GM21786 (cell line): ENCODE data around the gene UNC5A.

Source experiments
- ATAC-seq: cut with Tn5 transposase; IDR thresholded peaks from one replicate; pipeline ENCODE4 v1.9.1; 2021; ENCODE audit not compliant: unreplicated experiment

The UNC5A gene

DNA sequence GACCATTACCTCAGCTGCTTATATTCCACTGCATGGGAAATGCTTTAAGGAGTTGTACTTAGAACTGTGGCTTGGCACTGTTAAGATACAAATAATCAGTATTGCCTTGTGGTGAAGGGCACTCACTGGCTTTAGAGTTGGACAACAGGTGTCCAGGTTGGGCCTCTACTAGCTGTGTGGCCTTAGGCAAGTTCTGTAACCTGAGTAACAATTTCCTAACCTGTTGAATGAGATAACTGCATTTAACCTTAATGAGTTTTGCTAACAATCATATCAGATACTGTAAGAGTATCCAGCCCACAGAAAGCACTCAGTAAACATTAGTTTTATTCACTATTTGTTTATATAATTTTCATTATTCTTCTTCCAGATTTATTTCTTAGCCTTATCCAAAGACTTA, 106.0 kb downstream of the UNC5A start:
- no peak for ATAC-seq

DNA sequence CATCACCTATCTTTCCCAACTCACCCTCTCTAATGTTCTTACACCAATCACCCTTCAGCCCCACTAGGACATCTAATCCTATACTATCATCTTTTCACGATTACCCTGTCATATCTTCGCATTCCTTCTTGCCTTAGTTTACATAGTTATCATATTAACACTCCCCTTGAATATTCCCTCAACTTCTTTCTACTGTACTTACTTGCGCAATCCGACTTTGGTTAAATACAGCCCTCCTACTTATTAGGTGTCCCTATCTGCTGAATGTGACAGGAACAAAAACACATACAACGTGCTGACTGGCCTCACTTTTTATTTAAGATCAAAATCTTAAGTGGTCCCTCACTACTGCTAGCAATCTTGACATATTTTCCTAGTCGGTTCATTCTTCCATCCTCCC, 108.3 kb downstream of the UNC5A start:
- ATAC-seq: no peak

DNA sequence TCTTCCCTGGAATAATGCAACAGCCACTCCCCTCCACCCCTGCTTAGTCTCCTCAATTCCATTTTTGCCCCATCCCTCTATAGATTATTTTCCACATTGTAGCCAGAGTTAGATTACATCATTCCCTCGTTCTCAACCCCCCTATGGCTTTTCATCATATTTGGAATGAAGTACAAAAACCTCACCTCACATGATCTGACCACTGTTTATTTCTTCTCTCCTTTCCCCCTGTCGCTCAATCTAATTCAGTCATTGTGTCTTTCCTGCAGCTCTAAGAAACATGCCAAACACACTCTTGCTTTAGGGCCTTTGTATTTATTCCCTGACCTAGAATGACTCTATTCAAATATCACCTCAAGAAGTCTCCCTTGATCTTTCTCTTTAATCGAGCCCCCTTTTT, 111.4 kb downstream of the UNC5A start:
- ATAC-seq: no peak

DNA sequence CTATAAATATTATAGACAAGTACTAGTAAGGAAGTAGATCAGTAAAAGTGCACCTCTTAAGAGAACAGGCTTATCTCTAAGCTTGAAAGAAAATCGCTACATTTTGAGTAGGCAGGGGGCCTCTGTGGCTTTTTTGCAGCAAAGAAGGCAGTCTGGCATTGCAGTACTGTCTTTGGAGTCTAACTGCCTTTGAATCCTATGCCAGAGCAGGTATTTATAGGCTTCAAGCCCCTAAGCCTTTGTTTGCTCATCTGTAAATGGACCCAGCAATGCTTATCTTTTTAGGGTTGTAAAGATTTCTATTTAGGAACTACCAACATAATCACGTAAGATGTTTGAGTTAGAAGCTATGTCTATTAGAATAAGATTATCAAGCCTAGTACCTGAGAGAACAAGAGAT, 112.5 kb downstream of the UNC5A start:
- no peak for ATAC-seq

DNA sequence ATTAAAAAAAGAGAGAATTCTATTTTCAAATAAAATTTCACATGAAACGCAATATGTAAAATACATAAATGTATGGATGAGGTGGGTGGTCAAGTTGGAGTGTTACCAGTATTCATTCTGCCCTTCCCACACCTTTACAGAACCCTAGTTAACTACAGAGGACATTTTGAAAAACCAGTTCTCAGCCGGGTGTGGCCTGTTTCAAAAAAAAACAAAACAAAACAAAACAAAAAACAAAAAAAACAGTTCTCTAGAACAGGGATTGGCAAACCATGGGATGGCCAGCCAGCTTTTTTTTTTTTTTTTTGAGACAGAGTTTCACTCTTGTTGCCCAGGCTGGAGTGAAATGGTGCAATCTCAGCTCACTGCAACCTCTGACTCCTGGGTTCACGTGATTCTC, 117.2 kb downstream of the UNC5A start:
- ATAC-seq: no peak

DNA sequence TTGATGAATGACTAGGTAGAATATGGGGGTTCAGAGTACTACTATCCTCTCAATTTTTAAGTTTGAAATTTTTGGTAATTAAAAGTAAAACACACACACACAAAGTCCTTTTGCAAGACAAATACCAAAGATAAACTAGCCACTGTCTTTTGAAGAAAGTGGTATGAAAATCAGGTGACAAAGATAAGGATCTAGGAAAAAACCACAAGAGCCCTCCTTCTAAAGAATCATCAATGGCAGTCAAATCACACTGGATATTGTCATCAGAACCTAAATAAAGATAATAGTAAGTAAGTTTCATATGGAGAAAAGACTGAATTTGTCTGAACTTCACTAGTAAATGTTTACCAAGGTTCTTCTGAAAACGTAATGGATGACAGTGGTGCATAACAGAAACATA, 119.3 kb downstream of the UNC5A start:
- no peak for ATAC-seq
